ENCODE measurements around the gene MRLN. TPM values are rescaled to one million over a fixed set of nuclear protein-coding genes. Genes with fewer than 3 reads are reported as not detected.

Gene MRLN
- total RNA-seq, 2 donors from 2014 or later = not detected

DNA sequence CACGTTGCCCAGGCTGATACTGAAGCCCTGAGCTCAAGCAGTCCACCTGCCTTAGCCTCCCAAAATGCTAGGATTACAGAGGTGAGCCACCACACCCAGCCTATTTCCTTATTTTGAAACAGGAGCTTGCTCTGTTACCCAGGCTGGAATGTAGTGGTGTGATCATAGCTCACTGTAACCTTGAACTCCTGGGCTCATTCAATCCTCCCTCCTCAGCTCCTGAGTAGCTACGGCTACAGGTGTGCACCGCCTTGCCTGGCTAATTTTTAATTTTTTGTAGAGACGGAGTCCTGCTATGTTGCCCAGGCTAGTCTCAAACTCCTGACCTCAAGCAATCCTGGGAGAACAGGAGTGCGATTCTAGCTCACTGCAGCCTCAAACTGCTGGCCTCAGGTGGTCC is 11.7 kb downstream of the MRLN start:
- Histone ChIP-seq H3K9ac (ENCODE audit: extremely low read depth, low read length, poor library complexity, severe bottlenecking) (no peak overlapping the region), H3K9me3 (ENCODE audit: control insufficient read depth, low read length) (peaks cover 6% of the 10 kb centered on the region), H3K36me3 (ENCODE audit: control insufficient read depth, insufficient read depth, low read length) (no peaks in the 10 kb centered on the region), H3K4me1 (ENCODE audit: control insufficient read depth, insufficient read depth, low read length) (no peaks in the 10 kb centered on the region), H3K27me3 (ENCODE audit: control insufficient read depth, insufficient read depth, low read length, poor library complexity, severe bottlenecking) (no peaks in the 10 kb centered on the region), H3K4me3 (ENCODE audit: low read length) (no peak overlapping the region), H3K27ac (ENCODE audit: low read depth, low read length) (no peak overlapping the region)
- Mint-ChIP-seq H3K27ac (no peak overlapping the region), H3K36me3 (ENCODE audit: low read depth) (no peaks in the 10 kb centered on the region), H3K27me3 (ENCODE audit: insufficient read depth) (no peaks in the 10 kb centered on the region), H3K4me1 (peaks cover 3% of the 10 kb centered on the region), H3K9me3 (peaks cover 19% of the 10 kb centered on the region), H3K4me3 (no peak overlapping the region)
- WGBS, 2 experiments (ENCODE audit: insufficient coverage in 1 of 2, insufficient read length in 1 of 2) = 81 to 84% methylated on average over 5 of the region's 5 CpGs
- TF ChIP-seq, protein P1, sequence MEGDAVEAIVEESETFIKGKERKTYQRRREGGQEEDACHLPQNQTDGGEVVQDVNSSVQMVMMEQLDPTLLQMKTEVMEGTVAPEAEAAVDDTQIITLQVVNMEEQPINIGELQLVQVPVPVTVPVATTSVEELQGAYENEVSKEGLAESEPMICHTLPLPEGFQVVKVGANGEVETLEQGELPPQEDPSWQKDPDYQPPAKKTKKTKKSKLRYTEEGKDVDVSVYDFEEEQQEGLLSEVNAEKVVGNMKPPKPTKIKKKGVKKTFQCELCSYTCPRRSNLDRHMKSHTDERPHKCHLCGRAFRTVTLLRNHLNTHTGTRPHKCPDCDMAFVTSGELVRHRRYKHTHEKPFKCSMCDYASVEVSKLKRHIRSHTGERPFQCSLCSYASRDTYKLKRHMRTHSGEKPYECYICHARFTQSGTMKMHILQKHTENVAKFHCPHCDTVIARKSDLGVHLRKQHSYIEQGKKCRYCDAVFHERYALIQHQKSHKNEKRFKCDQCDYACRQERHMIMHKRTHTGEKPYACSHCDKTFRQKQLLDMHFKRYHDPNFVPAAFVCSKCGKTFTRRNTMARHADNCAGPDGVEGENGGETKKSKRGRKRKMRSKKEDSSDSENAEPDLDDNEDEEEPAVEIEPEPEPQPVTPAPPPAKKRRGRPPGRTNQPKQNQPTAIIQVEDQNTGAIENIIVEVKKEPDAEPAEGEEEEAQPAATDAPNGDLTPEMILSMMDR (conservative IDR thresholded peaks at IDR 0.05) = no peak
- DNase-seq = no peak

DNA sequence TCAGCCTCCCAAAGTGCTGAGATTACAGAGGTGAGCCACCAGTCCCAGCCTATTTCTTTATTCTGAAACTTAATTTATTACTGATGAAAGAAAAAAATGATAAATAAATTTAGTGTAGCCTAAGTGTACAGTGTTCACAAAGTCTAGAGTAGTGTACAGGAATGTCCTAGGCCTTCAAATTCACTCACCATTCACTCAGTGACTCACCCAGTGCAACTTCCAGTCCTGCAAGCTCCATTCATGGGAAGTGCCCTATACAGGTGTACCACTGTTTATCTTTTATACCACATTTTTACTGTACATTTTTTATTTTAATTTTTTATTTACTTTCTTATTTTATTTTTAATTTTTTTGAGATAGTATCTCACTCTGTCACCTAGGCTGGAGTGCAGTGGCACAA is 12.2 kb downstream of the MRLN start:
- TF ChIP-seq, protein P1 (conservative IDR thresholded peaks at IDR 0.05) = no peak
- Mint-ChIP-seq H3K9me3 (peaks cover 19% of the 10 kb centered on the region), H3K27me3 (ENCODE audit: insufficient read depth) (no peaks in the 10 kb centered on the region), H3K36me3 (ENCODE audit: low read depth) (no peaks in the 10 kb centered on the region), H3K4me3 (no peak overlapping the region), H3K4me1 (peaks cover 3% of the 10 kb centered on the region), H3K27ac (no peak overlapping the region)
- H3K36me3 ChIP-seq (ENCODE audit: control insufficient read depth, insufficient read depth, low read length) = no peaks in the 10 kb centered on the region
- no peaks in the 10 kb centered on the region for H3K27me3 ChIP-seq (ENCODE audit: control insufficient read depth, insufficient read depth, low read length, poor library complexity, severe bottlenecking)
- H3K27ac ChIP-seq (ENCODE audit: low read depth, low read length) = no peak overlapping the region
- H3K4me1 ChIP-seq (ENCODE audit: control insufficient read depth, insufficient read depth, low read length) = no peaks in the 10 kb centered on the region
- peaks cover 6% of the 10 kb centered on the region for H3K9me3 ChIP-seq (ENCODE audit: control insufficient read depth, low read length)
- H3K9ac ChIP-seq (ENCODE audit: extremely low read depth, low read length, poor library complexity, severe bottlenecking) = no peak overlapping the region
- H3K4me3 ChIP-seq (ENCODE audit: low read length) = no peak overlapping the region
- no peak for DNase-seq

DNA sequence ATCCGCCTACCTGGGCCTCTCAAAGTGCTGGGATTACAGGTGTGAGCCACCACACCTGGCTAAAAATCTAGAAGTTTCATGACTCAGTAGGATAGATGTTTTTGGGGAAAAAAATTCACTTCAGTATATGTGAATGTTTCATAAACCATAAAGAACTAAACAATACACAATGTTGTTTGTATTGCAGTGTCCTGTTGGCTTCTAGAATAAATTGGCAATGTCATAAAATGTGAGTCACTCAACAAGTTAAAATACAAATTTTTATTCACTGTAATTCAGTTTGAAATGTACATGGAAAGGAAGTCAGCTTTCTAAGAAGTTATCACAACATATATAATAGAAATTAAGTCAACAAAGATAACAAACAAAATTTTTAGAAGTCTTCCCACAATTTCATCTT is 16.5 kb downstream of the MRLN start:
- Histone ChIP-seq H3K4me1 (ENCODE audit: control insufficient read depth, insufficient read depth, low read length) (no peaks in the 10 kb centered on the region), H3K27ac (ENCODE audit: low read depth, low read length) (no peak overlapping the region), H3K36me3 (ENCODE audit: control insufficient read depth, insufficient read depth, low read length) (no peaks in the 10 kb centered on the region), H3K4me3 (ENCODE audit: low read length) (no peak overlapping the region), H3K27me3 (ENCODE audit: control insufficient read depth, insufficient read depth, low read length, poor library complexity, severe bottlenecking) (no peaks in the 10 kb centered on the region), H3K9me3 (ENCODE audit: control insufficient read depth, low read length) (no peaks in the 10 kb centered on the region), H3K9ac (ENCODE audit: extremely low read depth, low read length, poor library complexity, severe bottlenecking) (no peak overlapping the region)
- no peak overlapping the region for H3K27ac Mint-ChIP-seq
- WGBS, 2 experiments (ENCODE audit: insufficient coverage in 1 of 2, insufficient read length in 1 of 2) = 96 to 100% methylated on average over 1 of the region's 1 CpG
- H3K4me3 Mint-ChIP-seq = no peak overlapping the region
- peaks cover 2% of the 10 kb centered on the region for H3K27me3 Mint-ChIP-seq (ENCODE audit: insufficient read depth)
- H3K9me3 Mint-ChIP-seq = peaks cover 7% of the 10 kb centered on the region
- DNase-seq = no peak
- H3K36me3 Mint-ChIP-seq (ENCODE audit: low read depth) = no peaks in the 10 kb centered on the region
- peaks cover 3% of the 10 kb centered on the region for H3K4me1 Mint-ChIP-seq
- TF ChIP-seq, protein P1 (conservative IDR thresholded peaks at IDR 0.05) = no peak

Measured in endodermal cell (in vitro differentiated cells).